ENCODE measurements around the gene MPDZ.

- TF ChIP-seq CTCF (IDR thresholded peaks at IDR 0.05) (no peak), REST (IDR thresholded peaks at IDR 0.05) (no peak)
Measured at GRCh38 chr9:13082796-13083195, 196.7 kb downstream of the MPDZ start.

Measured in A549 (cell line).